ENCODE results near the gene KIAA1217. TPM values are rescaled to one million over a fixed set of nuclear protein-coding genes. Genes with fewer than 3 reads are reported as not detected.

KIAA1217 gene
- total and polyA plus RNA-seq, 2 of the 8 experiments (the other 6 are each of a cell fraction or from before 2014, with no cell fraction given) = 4.5 to 15.6 TPM

- TF ChIP-seq BACH1 (IDR thresholded peaks at IDR 0.05; ENCODE audit: low read length) (no peak), KDM5A (IDR thresholded peaks at IDR 0.05; ENCODE audit: low read length) (no peak)
Observed at GRCh38 chr10:24465891-24466818, 257.2 kb downstream of the KIAA1217 start (continued).

All from H1 (cell line).